Activated CD4-positive, alpha-beta T cell treated with anti-CD3 and anti-CD28 coated beads, Interleukin-2, amount 50 U/mL, for 16 hours (primary cell): Measurements from ENCODE around the gene ARHGAP21.

Experiments
- DNase-seq: peaks from one replicate; pipeline ENCODE4 v3.0.0-alpha.2; 2020

ARHGAP21 gene

GRCh38 chr10:24569828-24570657 is 153.6 kb downstream of the ARHGAP21 start:
- no peak for DNase-seq

DNA sequence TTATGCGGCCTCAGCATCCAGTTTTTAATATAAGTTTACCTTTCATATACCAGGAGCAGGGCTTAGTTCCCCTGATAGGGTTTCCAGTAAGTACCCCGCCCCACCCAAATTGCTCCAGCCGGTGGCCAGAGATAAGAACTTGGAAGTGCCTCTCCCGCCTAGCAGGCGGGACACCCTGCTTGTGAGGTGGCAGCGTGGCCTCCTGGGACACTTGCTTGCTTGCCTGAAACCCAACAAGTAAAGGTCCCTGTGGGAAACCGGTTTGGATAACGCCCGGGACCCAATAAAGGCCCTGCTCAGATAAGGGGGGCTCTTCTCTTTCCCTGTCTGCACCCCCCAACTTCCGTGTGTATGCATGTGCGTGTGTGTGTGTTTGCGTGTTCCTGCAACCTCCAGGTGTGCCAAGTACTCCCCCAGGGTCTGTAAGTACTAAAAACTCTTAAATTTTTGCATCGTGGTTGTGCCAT is 154.3 kb downstream of the ARHGAP21 start:
- DNase-seq, result no peak

DNA sequence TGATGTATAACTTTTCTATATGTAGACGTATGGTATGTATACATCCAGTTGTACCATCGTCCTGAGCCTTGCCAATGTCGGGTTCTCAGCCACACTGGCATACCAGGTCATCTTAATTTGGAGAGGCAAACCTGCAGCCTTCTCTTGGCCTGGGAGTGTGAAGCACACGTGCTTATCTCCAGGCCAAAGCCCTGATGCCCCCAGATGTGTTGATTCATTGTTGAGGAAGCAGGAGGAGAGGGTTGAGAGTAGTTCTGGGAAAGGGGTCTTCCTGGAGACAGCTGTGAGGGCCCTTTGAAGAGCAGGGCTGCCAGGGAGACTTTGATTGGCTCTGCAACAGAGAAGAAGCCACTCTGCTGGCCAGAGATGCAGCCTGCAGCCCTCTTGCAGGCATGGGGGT is 155.6 kb downstream of the ARHGAP21 start:
- no peak for DNase-seq

DNA sequence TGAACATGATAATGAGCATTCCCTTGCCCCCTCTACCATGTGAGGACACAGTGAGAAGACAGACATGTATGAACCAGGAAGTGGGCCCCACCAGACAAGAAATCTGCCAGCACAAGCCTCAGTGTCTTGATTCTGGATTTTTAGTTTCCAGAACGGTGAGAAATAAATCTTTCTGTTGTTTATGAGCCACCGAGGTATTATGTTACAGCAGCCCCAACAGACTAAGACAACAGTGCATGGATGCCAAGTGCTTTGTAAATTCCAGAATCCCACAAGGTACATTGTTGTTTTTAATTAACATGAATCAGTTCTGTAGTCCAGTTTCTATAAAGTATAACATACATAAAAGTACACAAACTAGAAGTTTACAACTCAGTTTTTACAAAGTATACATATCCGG is 162.2 kb downstream of the ARHGAP21 start:
- DNase-seq, result no peak

DNA sequence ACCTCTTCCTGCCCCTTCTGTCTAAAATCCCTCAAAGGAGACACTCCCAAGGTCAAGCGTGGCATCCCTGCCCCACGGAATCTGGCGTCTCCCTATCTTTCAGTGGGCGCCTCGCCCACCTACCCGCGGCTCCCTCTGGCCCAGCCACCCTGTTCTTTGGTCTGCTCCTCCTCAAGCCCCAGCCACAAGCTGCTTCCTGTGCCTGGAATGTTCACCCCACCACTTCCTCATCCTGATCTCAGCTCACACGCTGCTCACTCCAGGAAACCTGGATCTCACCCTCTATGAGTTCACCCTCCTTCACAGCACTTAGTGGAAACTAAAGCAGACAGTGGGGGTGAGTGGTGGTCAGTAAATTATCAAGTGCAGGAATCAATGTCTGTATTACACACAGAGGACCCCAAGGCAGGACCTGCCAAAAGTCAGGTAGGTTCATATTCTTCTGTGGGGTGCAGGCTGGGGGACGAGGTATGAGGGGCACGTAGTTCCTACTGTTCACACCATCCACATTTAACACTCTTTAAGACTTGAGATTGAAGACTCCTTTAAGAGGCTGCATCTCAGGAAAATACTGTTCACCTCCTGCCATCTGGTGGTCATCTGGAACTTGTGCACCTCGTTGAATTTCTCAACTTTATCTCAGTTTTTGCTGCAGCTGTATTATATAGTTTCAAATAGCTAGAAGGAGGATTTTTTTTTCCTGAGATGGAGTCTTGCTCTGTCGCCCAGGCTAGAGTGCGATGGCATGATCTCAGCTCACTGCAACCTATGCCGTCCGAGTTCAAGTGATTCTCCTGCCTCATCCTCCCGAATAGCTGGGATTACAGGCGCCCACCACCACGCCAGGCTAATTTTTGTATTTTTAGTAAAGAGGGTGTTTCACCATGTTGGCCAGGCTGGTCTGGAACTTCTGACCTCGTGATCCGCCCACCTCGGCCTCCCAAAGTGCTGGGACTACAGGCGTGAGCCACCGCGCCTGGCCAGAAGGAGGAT is 166.6 kb downstream of the ARHGAP21 start:
- DNase-seq, result peak; percentile 30

GRCh38 chr10:24556126-24556749 is 167.4 kb downstream of the ARHGAP21 start:
- DNase-seq, result no peak

DNA sequence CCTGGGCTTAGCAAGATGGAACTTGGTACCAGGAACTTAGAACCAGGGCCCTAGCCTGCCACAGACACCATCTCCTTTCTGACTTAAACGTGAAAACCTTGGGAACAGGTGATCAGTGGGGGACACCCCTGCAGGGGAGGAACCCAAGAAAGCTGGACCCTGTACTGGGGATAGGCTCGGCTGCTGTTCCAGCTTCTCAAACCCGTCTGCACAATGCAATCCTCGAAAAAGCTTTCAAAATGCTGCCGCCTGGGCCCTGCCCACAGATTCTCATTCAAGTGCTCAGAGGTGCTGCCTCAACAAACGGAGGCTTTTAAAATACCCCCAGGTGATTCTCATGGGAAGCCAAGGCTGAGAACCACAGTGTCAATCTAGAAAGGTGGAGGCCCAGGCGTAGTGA is 169.7 kb downstream of the ARHGAP21 start:
- no peak for DNase-seq

- DNase-seq, result no peak
These were observed 170.6 kb downstream of the ARHGAP21 start for GRCh38 chr10:24553051-24553612.

DNA sequence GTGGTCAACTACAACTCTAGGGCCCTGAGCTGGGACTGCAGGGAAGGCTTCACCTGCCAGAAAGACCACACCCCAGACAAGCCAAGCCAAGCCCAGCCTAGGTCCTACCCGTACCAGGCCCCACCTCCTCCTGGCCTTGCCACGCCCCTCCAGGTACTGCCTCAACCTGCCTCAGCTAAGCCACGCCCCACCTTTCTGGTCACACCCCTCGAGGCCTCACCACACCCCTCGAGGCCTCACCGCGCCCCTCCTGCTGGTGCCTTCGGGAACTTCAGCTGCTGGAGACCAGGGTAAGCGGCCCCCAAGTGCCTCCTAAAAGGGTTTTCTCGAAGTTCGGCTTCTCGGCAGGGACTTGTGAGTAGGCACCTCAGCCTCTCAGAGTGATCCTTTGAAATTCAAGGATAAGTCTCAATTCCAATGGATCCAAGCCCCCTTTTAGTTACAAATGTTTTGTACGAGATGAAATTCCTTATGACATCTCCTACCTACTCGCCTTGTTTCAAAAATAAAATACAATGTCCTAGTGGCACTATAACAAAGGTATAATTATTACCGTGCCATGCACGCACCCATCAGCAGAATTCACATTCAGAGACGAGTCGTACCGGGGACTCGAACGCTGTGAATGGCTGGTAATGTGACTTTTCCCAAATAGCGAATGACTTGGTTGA is 171.2 kb downstream of the ARHGAP21 start:
- peak; percentile 9 for DNase-seq

DNA sequence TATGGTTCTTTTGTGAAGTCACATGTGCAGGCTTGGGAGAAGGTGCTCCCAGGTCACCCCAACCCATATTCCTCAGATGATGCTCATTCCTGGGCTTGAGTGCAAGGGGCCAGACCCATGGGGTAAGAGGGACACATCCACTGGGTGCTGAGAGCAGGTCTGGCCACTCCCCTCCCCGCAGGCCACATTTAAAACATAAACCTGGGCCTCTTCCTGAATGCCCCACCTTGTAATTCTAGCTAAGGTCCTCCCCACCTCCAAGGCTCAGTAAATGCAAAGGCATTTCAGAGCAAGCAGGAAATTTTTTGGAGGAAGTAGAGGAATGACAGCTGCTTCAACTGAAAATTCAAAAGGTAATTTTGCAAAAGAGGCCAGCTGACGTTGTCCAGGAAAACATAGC is 172.5 kb downstream of the ARHGAP21 start:
- DNase-seq, result no peak

DNA sequence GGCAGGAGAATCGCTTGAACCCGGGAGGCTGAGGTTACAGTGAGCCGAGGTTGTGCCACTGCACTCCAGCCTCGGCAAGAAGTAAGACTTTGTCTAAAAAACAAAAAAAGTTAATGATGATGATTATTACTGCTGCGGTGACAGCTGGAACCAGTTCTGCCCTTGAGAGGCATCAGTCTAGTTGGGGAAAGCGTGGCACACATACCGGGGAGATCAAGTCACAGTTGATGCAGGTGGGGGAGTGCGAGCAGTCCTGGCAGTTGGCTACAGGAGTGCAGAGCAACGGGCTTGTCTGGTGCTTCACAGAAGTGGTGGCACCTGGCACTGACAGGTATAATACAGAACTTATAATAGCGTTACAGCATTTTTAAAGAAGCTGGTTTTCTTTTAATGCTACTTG is 173.0 kb downstream of the ARHGAP21 start:
- DNase-seq, result no peak

DNA sequence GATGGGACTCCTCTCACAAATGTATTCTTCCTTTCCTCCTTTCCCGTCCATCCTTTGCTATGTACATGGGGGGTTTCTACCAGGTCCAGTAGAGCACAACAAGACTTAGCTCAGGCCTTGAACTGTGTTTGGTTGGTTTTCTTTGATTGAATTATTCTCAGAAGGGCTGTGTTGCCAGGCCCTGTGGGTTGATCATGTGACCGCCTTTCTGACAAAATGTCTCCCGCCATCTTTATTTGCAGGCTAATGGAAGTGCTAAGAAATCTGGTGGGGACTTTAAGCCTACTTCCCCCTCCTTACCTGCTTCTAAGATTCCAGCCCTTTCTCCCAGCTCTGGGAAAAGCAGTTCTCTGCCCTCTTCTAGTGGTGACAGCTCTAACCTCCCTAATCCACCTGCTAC is 178.1 kb downstream of the ARHGAP21 start:
- no peak for DNase-seq

GRCh38 chr10:24544776-24545175 is 178.9 kb downstream of the ARHGAP21 start:
- DNase-seq, result no peak

- DNase-seq, result no peak
These were observed 181.1 kb downstream of the ARHGAP21 start for GRCh38 chr10:24542314-24543270.

GRCh38 chr10:24541239-24541753 is 182.4 kb downstream of the ARHGAP21 start:
- DNase-seq, result no peak

DNA sequence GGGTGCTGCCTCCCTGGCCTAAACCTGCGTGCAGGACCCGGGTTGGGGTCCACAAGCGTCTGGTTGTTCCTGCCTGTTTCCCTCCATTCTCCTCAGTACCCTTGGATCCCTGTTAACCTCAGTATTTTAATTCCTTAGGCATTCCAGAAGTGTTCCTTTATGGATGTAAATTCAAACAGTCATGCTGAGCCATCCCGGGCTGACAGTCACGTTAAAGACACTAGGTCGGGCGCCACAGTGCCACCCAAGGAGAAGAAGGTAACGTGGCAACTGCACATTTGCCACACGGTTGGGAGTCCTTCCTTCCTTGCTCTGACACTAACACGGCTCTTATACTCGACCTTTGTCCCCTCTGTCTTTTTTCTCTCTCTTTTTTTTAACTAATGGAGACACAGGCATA is 187.1 kb downstream of the ARHGAP21 start:
- DNase-seq, result no peak

DNA sequence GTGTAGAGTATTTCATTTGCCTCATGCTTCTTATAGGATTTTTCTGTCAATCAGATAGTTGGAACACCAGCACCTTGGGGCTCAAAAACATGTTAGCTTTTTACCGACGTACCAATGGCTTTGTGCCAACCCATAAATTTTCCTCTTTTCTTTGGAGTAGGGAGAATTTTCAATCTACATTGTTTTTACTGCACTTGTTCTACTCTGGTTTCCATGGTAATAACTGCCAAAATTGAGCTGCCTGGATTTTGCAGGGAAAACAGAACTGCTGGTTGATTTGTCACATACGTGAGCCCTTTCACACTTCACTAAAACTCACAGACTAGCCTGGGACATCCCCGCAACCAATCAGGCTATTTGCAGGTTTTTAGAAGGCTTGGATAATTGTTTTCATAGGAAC is 189.7 kb downstream of the ARHGAP21 start:
- DNase-seq, result no peak
